Endothelial cell of umbilical vein (primary cell): Measurements from ENCODE around the gene P2RY11. TPM values are rescaled to one million over a fixed set of nuclear protein-coding genes. Genes with fewer than 3 reads are reported as not detected.

Experiments
- Bru-seq: library from RNA; stranded (reverse); fragments of 400-500 nt; gene quantifications from one replicate; lab custom pipeline; 2021; lab: Mats Ljungman, UMichigan
- BruChase-seq, 2 experiments: library from RNA; stranded (reverse); fragments of 400-500 nt; gene quantifications; one replicate each; lab custom pipeline; 2021; lab: Mats Ljungman, UMichigan
- BruUV-seq: library from RNA; stranded (reverse); fragments of 400-500 nt; replicated peaks from 2 replicates; lab custom pipeline; 2021; lab: Mats Ljungman, UMichigan
- CTCF ChIA-PET: fragments of 300-600, 350-600 bp; sonication (Branson Sonifier 250); formaldehyde crosslinking; loops from one replicate; lab custom pipeline; 2021; ENCODE audit warnings: antibody characterized with exemption, inconsistent platforms; lab: Charles Lee
- POLR2A ChIA-PET: fragments of 300-600, 350-600 bp; sonication (Branson Sonifier 250); formaldehyde crosslinking; loops from one replicate; lab custom pipeline; 2021; ENCODE audit warnings: antibody characterized with exemption, inconsistent platforms; lab: Charles Lee
- DNase-seq: peaks from one replicate; pipeline ENCODE4 v3.0.0-alpha.2; 2011; ENCODE audit warnings: low read depth, low spot score
- FAIRE-seq: peaks from 2 replicates; lab custom pipeline; 2011; peaks lifted over from hg19 to GRCh38; lab: Jason Lieb, UNC
- H2AFZ ChIP-seq: 2 replicates; pipeline ENCODE4 v1.6.0; 2012; ENCODE audit warnings: low read depth, low read length, control low read depth, inconsistent platforms
- H3K27ac ChIP-seq: 2 replicates; pipeline ENCODE4 v1.5.1; 2011; ENCODE audit warnings: low read depth, mild to moderate bottlenecking, control low read depth, low read length, moderate library complexity; ENCODE audit not compliant: insufficient read depth
- H3K27me3 ChIP-seq, 2 experiments: 2 replicates each; pipeline versions ENCODE4 v1.6.0 to v1.6.1; 2011; ENCODE audit warnings: low read length in 2 of 2, mixed read lengths in 1 of 2; ENCODE audit not compliant: control insufficient read depth in 2 of 2, insufficient read depth in 2 of 2
- H3K36me3 ChIP-seq, 2 experiments: 2 replicates in 1 of 2; 3 replicates in 1 of 2; pipeline ENCODE4 v1.5.1; 2011; ENCODE audit warnings: low read length in 2 of 2, mild to moderate bottlenecking in 1 of 2, moderate library complexity in 1 of 2; ENCODE audit not compliant: control insufficient read depth in 2 of 2, insufficient read depth in 2 of 2; ENCODE audit errors: extremely low read depth in 1 of 2
- H3K4me1 ChIP-seq: 3 replicates; pipeline ENCODE4 v1.5.1; 2011; ENCODE audit warnings: mild to moderate bottlenecking, low read length; ENCODE audit not compliant: control insufficient read depth, insufficient read depth; ENCODE audit errors: extremely low read depth
- H3K4me2 ChIP-seq: 2 replicates; pipeline ENCODE4 v1.6.1; 2011; ENCODE audit warnings: low read length, control low read depth, mixed read lengths; ENCODE audit not compliant: insufficient read depth
- H3K4me3 ChIP-seq, 3 experiments: fragments of 200-600 bp in 1 of 3; sonication (generic), shearing (Covaris generic) in 1 of 3; replicated peaks in 1 of 3; 2 replicates each; pipeline ENCODE4 v1.5.1; 2011 to 2016; ENCODE audit warnings: control low read depth in 3 of 3, low read length in 3 of 3, mild to moderate bottlenecking in 2 of 3, inconsistent platforms in 1 of 3, low read depth in 1 of 3, moderate library complexity in 1 of 3; ENCODE audit not compliant: insufficient read depth in 1 of 3
- H3K79me2 ChIP-seq: 2 replicates; pipeline ENCODE4 v1.6.0; 2012; ENCODE audit warnings: low read length, inconsistent platforms; ENCODE audit not compliant: control insufficient read depth, insufficient read depth
- H3K9ac ChIP-seq: replicated peaks from 2 replicates; pipeline ENCODE3; 2011; ENCODE audit warnings: low read length, control low read depth; ENCODE audit not compliant: insufficient read depth; ENCODE audit errors: extremely low read depth
- H3K9me1 ChIP-seq: replicated peaks from 3 replicates; pipeline ENCODE4 v1.6.0; 2011; ENCODE audit warnings: mild to moderate bottlenecking, low read length; ENCODE audit not compliant: control insufficient read depth, insufficient read depth; ENCODE audit errors: extremely low read depth
- H3K9me3 ChIP-seq: replicated peaks from 2 replicates; pipeline ENCODE4 v1.5.1; 2012; ENCODE audit warnings: low read length, inconsistent platforms; ENCODE audit not compliant: control insufficient read depth, insufficient read depth
- H4K20me1 ChIP-seq: replicated peaks from 2 replicates; pipeline ENCODE3; 2011; ENCODE audit warnings: mild to moderate bottlenecking, low read length; ENCODE audit not compliant: control insufficient read depth, insufficient read depth; ENCODE audit errors: extremely low read depth
- CTCF ChIP-seq, 2 donors: IDR thresholded peaks; 1 replicate in 1 of 2; 2 replicates in 1 of 2; pipeline ENCODE4 v1.5.1; 2011; ENCODE audit warnings: low read length in 2 of 2, mild to moderate bottlenecking in 2 of 2, moderate library complexity in 2 of 2, control low read depth in 1 of 2, inconsistent platforms in 1 of 2, low read depth in 1 of 2; ENCODE audit not compliant: insufficient read depth in 1 of 2; ENCODE audit errors: extremely low read depth in 1 of 2
- EZH2 ChIP-seq: IDR thresholded peaks from 2 replicates; pipeline ENCODE4 v1.6.1; 2012; ENCODE audit warnings: borderline replicate concordance, low read depth, mild to moderate bottlenecking, moderate library complexity, low read length, inconsistent platforms; ENCODE audit not compliant: severe bottlenecking
- FOS ChIP-seq: IDR thresholded peaks from 2 replicates; pipeline ENCODE4 v1.6.1; 2011; ENCODE audit warnings: mild to moderate bottlenecking, low read length, moderate library complexity, borderline replicate concordance; ENCODE audit not compliant: insufficient read depth
- GATA2 ChIP-seq: IDR thresholded peaks from 2 replicates; pipeline ENCODE4 v1.7.0; 2011; ENCODE audit warnings: low read depth, mild to moderate bottlenecking, moderate library complexity, mixed read lengths, low read length; ENCODE audit not compliant: insufficient read length, insufficient read depth
- JUN ChIP-seq: IDR thresholded peaks from 2 replicates; pipeline ENCODE4 v1.6.1; 2011; ENCODE audit warnings: borderline replicate concordance, low read depth; ENCODE audit not compliant: insufficient read length, insufficient read depth
- MAX ChIP-seq: IDR thresholded peaks from 2 replicates; pipeline ENCODE4 v1.6.1; 2011; ENCODE audit not compliant: insufficient read depth, insufficient read length
- MYC ChIP-seq: IDR thresholded peaks from one replicate; pipeline ENCODE4 v1.6.1; 2011; ENCODE audit warnings: mild to moderate bottlenecking, low read depth, low read length
- POLR2A ChIP-seq: IDR thresholded peaks from 2 replicates; pipeline ENCODE4 v1.6.1; 2012; ENCODE audit warnings: low read depth, mild to moderate bottlenecking, control low read depth, low read length
- POLR2AphosphoS5 ChIP-seq: IDR thresholded peaks from 2 replicates; pipeline ENCODE4 v1.6.1; 2012; ENCODE audit warnings: low read depth, mild to moderate bottlenecking, control low read depth, low read length, moderate library complexity; ENCODE audit not compliant: insufficient read depth
- dilution Hi-C: fragments of 300-500 bp; cut with MboI; formaldehyde crosslinking; loops from one replicate; pipeline ENCODE4 v1.15.0; 2019; ENCODE audit warnings: low sequenced_read_pairs; ENCODE audit not compliant: extremely low pct_ligation_motif_present
- intact Hi-C: fragments of 100-400 bp; cut with micrococcal nuclease; formaldehyde crosslinking; loops from one replicate; pipeline ENCODE4 v1.10.0; 2022
- long read RNA-seq: library from polyadenylated mRNA; stranded (forward); transcript quantifications from one replicate; pipeline ENCODE4 v2.0.0, GENCODE V29; 2021
- polyA minus RNA-seq, 3 experiments: library from RNA; depleted of rRNA, polyadenylated mRNA; stranded (reverse); fragments of >200 nt; gene quantifications; 1 replicate in 1 of 3; 2 replicates in 2 of 3; pipeline ENCODE4 v1.2.3, GENCODE V29; 2011
- polyA plus RNA-seq, 4 experiments: library from polyadenylated mRNA; depleted of rRNA in 3 of 4; stranded (reverse) in 3 of 4; unstranded in 1 of 4; fragments of >200 nt; gene quantifications; 2 replicates each; pipeline versions ENCODE4 v1.2.1 to v1.2.3, GENCODE V29; 2011 to 2012; ENCODE audit warnings: missing spikeins in 1 of 4
- total RNA-seq: library from RNA; stranded (reverse); gene quantifications from 2 replicates; pipeline ENCODE4 v1.2.3, GENCODE V29; 2021

The P2RY11 gene
- 10.7 and 14.6 TPM in 2 replicates for total RNA-seq
- polyA plus RNA-seq: 3.6 and 5.4 TPM in 2 replicates
- polyA plus RNA-seq (2011; cell fraction: cytosol; rRNA removed): 1.5 and 2.9 TPM in 2 replicates
- 14.2 and 14.5 TPM in 2 replicates for polyA plus RNA-seq (2011; cell fraction: nucleus; rRNA removed)
- 2.6 and 5.6 TPM in 2 replicates for polyA plus RNA-seq (2012)
- polyA minus RNA-seq: 4.0 and 5.1 TPM in 2 replicates
- 21.9 TPM for polyA minus RNA-seq (2011; cell fraction: cytosol; rRNA and poly(A)+ RNA removed)
- polyA minus RNA-seq (2011; cell fraction: nucleus; rRNA and poly(A)+ RNA removed): 5.0 and 13.9 TPM in 2 replicates
- Bru-seq, nascent RNA: percentile 54 among the genes with signal in this experiment
- percentile 91 among the genes with signal in this experiment for BruChase-seq, experiment 1, labeled RNA remaining after a 6-hour chase
- percentile 71 among the genes with signal in this experiment for BruChase-seq, experiment 2, labeled RNA remaining after a 2-hour chase
- long read RNA-seq, partial matches to known transcripts: 0 of 4 reads
- long read RNA-seq, other reads (novel, unspliced or antisense): 4 of 4 reads

GRCh38 chr19:10111405-10111811 is at the start of gene P2RY11:
TSS of gene P2RY11 (plus strand) at chr19:10111693. CDS start at chr19:10111722, 29 bp downstream.
- ChIA-PET CTCF (no interaction called here), POLR2A (no interaction called here)
- H3K27ac ChIP-seq: no peak within 1 kb of the TSS
- intact Hi-C loops (no loop called here), dilution Hi-C loops (no loop called here)
- peaks cover 9% of the 10 kb centered on the region for H3K4me1 ChIP-seq
- peaks cover 8 to 48% of the 10 kb centered on the region in 2 experiments for H3K36me3 ChIP-seq
- H3K79me2 ChIP-seq: peaks cover 26% of the 10 kb centered on the region
- H2AFZ ChIP-seq: no peak within 1 kb of the TSS
- no peak within 1 kb of the TSS for H3K4me3 ChIP-seq
- H4K20me1 ChIP-seq: no peaks in the 10 kb centered on the region
- FAIRE-seq (no peak), DNase-seq (no peak)
- H3K4me2 ChIP-seq: no peak within 1 kb of the TSS
- no peak for TF ChIP-seq JUN
- no peak for TF ChIP-seq POLR2A
- TF ChIP-seq FOS: no peak
- TF ChIP-seq EZH2: no peak
- no peak for TF ChIP-seq CTCF (IDR thresholded peaks at IDR 0.05; ENCODE audit: extremely low read depth in 1 of 2, insufficient read depth in 1 of 2, low read depth in 1 of 2, low read length in 2 of 2)
- TF ChIP-seq MAX: no peak
- TF ChIP-seq POLR2AphosphoS5: no peak
- no peak for TF ChIP-seq GATA2
- TF ChIP-seq MYC: no peak
- no peaks in the 10 kb centered on the region for H3K27me3 ChIP-seq
- no peaks in the 10 kb centered on the region for H3K9me3 ChIP-seq
- H3K9me1 ChIP-seq: no peaks in the 10 kb centered on the region
- BruUV-seq: no TSS peak
- H3K9ac ChIP-seq: no peak within 1 kb of the TSS
